NK-92 treated with Interleukin-12 subunit alpha and Interleukin-12 subunit beta, amount 100 ng/mL, for 24 hours (cell line): ENCODE data around the gene KPNB1.
A peak's percentile ranks its signal among the peaks of the same experiment; 100 is the strongest.

ENCODE experiments used
- DNase-seq: peaks from one replicate; lab custom pipeline; 2025; lab: John Stamatoyannopoulos, UW

KPNB1 gene

GRCh38 chr17:47728214-47728877 is 78.6 kb downstream of the KPNB1 start:
- no peak for DNase-seq

- DNase-seq: no peak
Measured at GRCh38 chr17:47729476-47729875, 79.8 kb downstream of the KPNB1 start.

GRCh38 chr17:47730681-47731080 is 81.0 kb downstream of the KPNB1 start:
- no peak for DNase-seq

GRCh38 chr17:47731396-47731795 is 81.7 kb downstream of the KPNB1 start:
- DNase-seq: no peak

- no peak for DNase-seq
Measured at GRCh38 chr17:47732399-47733046, 82.8 kb downstream of the KPNB1 start.

GRCh38 chr17:47733047-47733673 is 83.4 kb downstream of the KPNB1 start, which contains the start of gene TBX21:
Gene TBX21 (plus strand): TSS chr17:47733236. CDS start chr17:47733455, 219 bp downstream.
- DNase-seq: peak; percentile 94

GRCh38 chr17:47733674-47734410 is 84.1 kb downstream of the KPNB1 start:
- DNase-seq: no peak

- DNase-seq: no peak
Measured at GRCh38 chr17:47735139-47735464, 85.4 kb downstream of the KPNB1 start.
